ENCODE measurements around the gene SARNP. TPM values are rescaled to one million over a fixed set of nuclear protein-coding genes. Genes with fewer than 3 reads are reported as not detected.
A peak's percentile ranks its signal among the peaks of the same experiment; 100 is the strongest.

Gene SARNP
- total and polyA plus RNA-seq, 9 of the 15 experiments (the other 6 are each of a cell fraction or from before 2014, with no cell fraction given): 70.1 to 400 (median 198) TPM

- TF ChIP-seq ZBTB12 (CRISPR knock-in tag; IDR thresholded peaks at IDR 0.05) (no peak), ZNF592 (IDR thresholded peaks at IDR 0.05) (no peak), NCOA1 (IDR thresholded peaks at IDR 0.05; ENCODE audit: low read depth) (no peak), USF2 (CRISPR knock-in tag; IDR thresholded peaks at IDR 0.05) (no peak), BRF2 (IDR thresholded peaks at IDR 0.05; ENCODE audit: borderline replicate concordance, insufficient read depth, insufficient read length) (no peak), HLTF (IDR thresholded peaks at IDR 0.05) (no peak), HOXB6 (CRISPR knock-in tag; IDR thresholded peaks at IDR 0.05; ENCODE audit: borderline replicate concordance) (no peak), TCF7 (IDR thresholded peaks at IDR 0.05; ENCODE audit: borderline replicate concordance) (no peak), MEF2A (IDR thresholded peaks at IDR 0.05; ENCODE audit: control insufficient read depth, low read depth, low read length) (no peak), ARID3A (IDR thresholded peaks at IDR 0.05; ENCODE audit: borderline replicate concordance, low read depth, low read length) (no peak), SRSF1 (IDR thresholded peaks at IDR 0.05; ENCODE audit: low read depth, low read length) (no peak), ARID1B (IDR thresholded peaks at IDR 0.05) (no peak), L3MBTL2 (IDR thresholded peaks at IDR 0.05) (no peak), NKRF (IDR thresholded peaks at IDR 0.05; ENCODE audit: borderline replicate concordance) (peak; percentile 78), ZNF23 (CRISPR knock-in tag; IDR thresholded peaks at IDR 0.05) (no peak), PHF8 (IDR thresholded peaks at IDR 0.05; ENCODE audit: borderline replicate concordance, low read length) (peak; percentile 23; the same call in 1 of the 2 replicates), ZSCAN32 (CRISPR knock-in tag; IDR thresholded peaks at IDR 0.05) (no peak)
Observed at GRCh38 chr12:55829967-55830600, 12.6 kb upstream of the SARNP start (continued).

All from K562 (cell line).